Activated effector memory CD4-positive, alpha-beta T cell treated with anti-CD3 and anti-CD28 coated beads, Interleukin-2, amount 50 U/mL, for 16 hours (primary cell): Measurements from ENCODE around the gene NT5E.

Source experiments
- DNase-seq: peaks from one replicate; pipeline ENCODE4 v3.0.0-alpha.2; 2020

The NT5E gene

DNA sequence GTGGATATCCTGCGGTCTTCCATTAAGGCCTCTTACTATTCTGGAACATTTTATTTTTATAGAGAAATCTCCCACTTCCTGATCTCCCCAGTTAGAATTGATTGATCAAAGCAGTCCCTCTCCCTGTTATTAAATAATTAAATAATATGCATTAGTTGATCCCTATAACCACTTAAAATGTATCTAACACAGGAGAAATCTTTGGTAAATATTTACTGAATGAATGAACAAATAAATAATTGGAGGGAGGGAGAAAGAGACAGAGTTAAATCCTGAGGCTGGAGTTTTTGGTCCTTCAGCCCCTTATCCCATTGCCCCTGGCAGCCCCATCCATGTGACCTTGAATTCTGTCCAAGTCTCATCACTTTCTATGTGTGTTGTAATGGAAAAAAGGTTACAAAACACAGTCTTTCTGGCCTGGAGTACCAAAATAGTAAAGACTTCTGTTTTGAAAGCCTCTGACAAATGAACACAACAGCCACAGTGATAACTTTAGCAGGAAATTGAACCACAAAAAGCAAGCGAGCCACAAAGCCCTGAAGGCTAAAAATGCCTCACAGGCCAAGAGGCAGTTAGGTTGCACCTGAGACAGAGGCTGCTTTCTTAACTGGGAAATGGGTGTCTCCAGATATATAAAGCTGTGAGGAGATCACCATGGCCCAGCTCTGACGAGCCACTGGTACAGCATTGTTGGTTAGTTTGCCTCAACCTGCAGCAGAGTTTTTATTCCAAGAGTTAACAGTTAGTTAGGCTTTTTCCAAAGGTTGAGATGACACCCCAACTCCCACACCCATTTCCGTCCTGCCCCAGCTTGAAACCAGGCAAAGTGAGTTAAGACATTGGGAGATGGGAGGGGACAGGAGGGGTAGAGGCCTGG lies 11.3 kb downstream of the NT5E start:
- DNase-seq, result no peak

- DNase-seq, result no peak
Measured at GRCh38 chr6:85461798-85462170, 11.9 kb downstream of the NT5E start.

DNA sequence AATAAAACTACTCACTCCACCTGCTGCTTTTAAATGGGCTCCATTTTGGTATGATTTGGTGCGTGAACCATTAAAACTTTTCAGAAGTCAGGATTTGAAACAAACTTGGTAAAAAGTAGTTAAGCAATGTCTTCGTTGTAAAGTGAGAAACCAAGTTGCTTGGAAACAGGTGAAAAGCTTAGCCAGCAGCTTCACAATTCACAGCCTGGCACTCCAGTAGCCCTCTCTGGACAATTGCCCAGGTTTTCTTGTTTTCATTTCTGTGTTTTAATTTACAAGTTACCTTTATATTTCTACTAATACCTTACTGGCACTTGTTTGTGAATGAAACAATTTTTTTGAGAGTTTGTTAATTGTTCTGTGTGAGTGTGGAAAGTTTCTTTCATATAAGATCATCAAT lies 12.8 kb downstream of the NT5E start:
- no peak for DNase-seq

GRCh38 chr6:85463621-85464259 lies 13.9 kb downstream of the NT5E start:
- DNase-seq, result no peak

DNA sequence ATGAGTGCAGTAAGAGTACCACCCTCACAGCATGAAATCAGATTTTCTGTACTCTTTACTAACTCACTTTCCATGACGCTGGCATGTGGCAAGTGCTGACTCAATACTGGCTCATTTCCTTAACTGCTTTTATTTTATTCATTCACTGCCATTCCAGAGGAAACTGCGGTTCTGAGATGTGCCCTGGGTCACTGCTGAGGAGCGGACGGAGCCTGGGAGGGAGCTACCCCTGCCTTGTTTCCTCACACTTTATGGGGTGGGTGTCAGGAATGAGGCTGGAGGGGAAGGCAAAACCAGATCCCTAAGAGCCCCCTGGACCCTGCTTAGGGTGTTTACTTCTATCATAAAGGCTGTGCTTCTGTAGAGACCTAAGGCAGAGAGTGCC lies 14.4 kb downstream of the NT5E start:
- DNase-seq, result peak; percentile 64

DNA sequence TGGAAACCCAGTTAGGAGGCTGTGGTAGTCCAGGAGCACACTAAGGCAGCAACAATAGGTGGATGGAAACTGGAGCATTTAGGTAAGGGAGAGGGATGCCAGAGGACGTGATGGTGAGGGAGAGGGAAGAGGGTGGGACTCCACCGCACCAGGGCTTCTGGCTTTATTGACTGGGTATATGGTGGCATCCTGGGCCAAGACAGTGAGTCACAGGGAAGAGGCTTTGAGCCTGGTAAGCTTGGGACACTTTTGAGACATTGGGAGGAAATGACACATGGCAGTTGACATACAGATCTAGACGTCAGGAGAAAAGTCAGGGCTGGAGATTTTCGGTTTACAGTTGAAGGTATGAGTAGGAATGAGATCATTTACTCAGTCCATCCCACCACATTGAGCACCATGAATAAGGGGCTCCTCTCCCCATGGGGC lies 14.9 kb downstream of the NT5E start:
- DNase-seq, result no peak

GRCh38 chr6:85465762-85466161 lies 15.9 kb downstream of the NT5E start:
- DNase-seq, result no peak

GRCh38 chr6:85468326-85468725 lies 18.4 kb downstream of the NT5E start:
- DNase-seq, result no peak

DNA sequence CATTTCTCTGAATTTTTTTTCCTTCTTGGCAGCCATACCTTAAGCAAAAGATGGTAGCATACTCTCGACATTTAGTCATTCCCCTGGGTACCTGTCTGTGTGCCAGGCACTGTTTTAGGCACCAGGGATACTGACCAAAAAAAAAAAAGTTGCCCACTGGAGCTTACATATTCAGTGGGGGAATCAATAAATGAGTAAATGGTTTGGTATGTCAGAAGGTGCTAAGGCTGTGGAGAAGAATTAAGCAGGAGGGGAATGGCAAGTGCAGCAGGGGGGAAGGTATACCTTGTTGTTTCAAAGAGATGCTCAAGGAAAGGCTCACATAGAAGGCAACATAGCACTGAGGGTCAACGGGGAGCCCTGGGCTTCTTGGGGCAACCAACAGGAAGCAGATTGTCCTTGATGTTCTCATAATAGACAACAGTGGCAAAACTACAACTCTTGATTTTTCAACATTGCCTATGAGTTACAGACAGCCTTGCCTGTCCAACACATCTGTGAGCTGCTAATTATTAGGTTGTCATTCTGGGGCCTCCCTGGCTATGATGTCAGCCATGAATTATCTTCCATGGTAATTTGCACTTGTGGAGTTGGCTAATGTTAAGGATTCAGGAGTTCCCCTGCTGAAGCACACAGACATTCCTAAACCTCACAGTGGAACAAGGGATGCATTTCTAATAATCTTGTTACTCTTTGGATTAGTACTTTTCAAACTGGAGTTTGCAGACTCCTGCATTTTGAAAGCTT lies 19.6 kb downstream of the NT5E start:
- no peak for DNase-seq

DNA sequence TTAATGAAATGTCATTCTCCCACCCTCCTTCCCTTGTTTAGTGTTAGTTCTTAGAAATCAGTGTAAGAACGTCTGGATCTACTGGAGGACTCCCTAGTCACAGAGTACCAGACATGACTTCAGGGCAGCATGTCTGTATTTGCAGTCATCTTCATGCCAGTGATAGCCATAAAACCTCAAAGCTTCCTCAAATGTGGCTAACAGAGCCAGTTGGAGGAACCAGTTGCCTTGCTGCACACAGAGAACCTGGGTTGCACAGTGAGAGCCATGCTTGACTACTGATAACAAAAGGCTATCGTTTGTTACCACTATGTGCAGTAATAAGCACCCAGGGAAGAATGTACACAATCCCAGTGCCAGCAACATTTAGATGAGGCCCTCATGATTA lies 20.1 kb downstream of the NT5E start:
- no peak for DNase-seq

DNA sequence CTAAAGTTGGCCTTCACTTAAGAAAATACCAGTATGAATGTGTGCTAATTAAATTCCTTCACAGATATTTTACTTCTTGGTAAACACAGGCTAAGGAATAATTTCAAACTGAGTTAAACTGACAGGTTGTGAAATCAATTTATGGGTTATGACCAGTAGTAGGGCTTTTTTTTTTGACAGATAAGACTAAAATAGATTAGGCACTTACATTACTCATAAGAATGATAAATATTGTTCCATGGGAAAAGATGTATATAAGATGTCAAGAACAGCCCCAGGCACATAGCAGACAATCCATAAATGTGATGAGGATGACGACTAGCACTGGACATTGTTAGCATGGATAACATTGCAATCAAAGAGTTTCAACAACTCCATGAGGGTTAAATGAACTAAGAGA lies 22.9 kb downstream of the NT5E start:
- DNase-seq, result no peak

GRCh38 chr6:85473748-85474147 lies 23.9 kb downstream of the NT5E start:
- DNase-seq, result no peak

- no peak for DNase-seq
Measured at GRCh38 chr6:85476532-85476931, 26.6 kb downstream of the NT5E start.

- no peak for DNase-seq
Measured at GRCh38 chr6:85479208-85479607, 29.3 kb downstream of the NT5E start.

DNA sequence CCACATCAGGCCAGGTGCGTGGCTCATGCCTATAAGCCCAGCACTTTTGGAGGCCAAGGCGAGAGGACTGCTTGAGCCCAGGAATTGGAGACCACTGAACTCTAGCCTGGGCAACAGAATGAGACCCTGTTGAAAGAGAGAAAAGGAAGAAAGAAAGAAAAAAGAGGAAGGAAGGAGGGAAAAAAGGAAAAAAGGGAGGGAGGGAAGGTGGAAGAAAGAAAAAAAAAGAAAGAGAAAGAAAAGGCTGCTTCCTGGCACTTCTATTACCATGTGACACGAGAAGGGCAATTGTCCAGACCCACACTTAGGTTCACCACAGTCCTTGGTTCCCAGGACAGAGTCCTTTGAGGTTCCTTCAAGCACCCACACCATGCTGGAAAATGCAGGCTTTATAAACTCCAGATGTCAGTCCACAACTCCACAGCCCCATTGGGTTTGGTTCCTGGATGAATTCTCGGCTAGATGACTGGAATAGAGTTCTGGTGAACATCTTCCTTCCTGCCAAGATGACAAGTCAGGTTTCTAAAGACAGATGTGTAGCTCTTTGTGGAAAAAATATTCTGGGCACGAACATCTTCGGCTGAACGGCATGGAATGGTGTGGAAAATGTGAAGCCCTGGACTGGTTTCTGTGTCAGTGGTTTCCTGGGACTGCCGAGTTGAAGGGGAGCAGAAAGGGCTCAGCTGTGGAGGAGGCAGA lies 32.5 kb downstream of the NT5E start:
- no peak for DNase-seq

DNA sequence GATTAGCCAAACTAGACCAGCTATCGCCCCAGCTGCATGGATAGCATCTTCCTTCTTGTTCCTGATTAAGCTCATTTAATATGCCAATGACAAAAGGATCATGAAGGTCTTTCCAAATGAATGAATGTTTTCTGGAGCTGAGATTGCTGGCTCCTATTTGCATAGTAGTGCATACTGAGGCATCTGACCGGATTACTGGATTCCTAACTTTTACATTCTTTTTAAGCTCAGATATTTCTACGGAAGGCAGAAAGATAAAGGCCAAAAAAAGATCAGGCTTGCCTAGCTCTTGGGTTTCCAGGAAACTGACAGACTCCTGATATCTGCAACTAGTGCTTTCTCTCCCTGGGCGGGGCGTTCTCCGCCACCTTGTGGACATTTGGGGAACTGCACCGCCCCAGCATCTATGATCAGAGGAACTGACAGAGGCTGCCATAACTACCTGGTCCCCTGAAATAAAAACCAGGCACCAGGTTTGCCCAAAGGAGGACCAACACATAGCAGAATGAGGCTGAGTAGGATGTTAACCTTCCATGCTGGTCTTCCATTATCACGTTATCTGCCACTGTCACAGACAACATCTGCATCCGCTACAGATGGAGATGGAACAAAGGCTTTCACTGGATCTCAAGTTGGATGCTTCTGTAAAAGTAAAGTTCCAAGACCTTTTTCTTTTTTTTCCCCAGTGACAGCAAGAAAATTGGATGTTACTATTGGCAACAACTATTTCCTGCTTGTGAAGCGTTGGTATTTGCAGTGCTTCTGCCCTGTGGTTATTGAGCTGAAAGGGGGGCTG lies 33.2 kb downstream of the NT5E start:
- DNase-seq, result peak; percentile 92

DNA sequence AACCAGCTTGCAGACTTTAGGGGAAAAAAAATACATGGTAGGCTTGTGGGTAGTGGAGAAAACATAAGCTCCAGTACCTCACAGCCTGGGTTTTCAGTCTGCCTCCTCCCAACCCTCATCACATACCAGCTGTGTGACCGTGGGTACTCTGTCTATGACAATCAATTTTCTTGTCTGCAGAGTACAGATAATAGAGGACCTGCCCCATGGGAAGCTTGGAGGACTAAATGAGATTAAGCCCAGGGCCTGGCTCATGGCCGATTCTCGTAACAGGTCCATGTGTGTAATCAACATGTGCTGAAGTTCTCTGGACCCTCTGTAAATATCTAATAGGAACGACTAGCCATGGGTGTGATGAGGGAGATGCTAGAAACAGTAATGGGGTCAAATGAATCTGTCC lies 34.0 kb downstream of the NT5E start:
- no peak for DNase-seq

- no peak for DNase-seq
Measured at GRCh38 chr6:85484948-85485347, 35.1 kb downstream of the NT5E start.

DNA sequence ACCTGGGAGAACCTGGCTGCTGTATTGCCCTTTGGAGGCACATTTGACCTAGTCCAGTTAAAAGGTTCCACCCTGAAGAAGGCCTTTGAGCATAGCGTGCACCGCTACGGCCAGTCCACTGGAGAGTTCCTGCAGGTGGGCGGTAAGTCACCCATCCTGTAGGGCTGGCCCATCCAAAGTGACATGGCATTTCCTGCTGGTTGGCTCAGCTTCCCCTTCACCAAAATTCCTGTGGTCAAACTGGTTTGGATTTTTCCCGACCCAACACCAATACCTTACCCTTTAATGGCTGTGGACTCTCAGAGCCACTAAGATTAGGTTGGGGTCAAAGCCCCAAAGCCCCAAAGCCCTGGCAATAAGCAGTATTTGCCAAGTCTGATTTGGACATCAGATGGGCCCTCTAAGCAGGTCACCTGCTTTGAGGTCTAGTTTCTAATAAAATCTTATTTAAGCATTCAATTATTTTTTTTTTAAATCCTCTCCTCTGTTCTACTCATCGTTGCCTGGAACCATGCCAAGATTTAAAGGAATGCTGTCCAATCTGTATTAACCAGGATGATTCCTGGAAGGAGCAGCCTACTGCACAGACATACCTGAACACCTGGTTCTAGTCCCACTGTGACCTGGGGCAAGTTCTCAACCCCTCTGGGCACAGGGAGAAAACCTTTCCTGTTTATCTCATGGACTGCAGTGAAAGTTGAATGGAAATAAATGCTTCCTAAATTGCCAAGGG lies 40.8 kb downstream of the NT5E start:
- no peak for DNase-seq

GRCh38 chr6:85493389-85493788 lies 43.5 kb downstream of the NT5E start:
- DNase-seq, result no peak
